ENCODE measurements around the gene NPPB.

DNA sequence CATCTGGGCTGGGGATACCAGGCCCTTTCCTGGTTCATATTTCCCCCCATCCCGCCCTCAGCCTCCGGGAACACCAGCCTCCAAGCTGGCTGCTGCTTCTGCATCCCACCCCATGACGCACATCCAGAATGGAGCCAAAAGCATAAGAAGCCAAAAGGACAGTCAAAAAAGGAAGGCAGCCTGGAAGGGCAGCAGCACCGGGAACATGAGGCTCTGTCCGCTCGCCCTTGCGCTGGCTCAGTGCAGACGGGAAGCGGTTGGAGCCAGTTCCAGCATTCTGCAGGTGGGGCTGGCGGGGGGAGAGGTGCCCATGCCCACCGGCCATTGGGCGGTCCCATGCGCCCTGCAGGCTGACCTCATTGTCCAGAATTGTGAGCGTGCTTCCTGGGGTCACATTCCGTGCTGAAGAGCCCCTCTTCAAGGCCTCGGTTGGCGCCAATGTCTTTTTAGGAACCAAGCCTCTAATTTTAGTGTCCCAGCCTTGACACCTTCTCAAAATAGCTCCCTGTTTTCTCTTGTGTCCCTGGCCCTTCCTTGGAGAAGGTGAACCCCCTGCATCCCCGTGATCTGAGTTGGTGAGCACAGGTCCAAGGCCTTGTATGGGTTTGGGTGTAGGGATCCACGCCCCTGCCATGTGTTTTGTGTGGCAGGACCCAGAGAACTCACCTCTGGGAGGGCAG, 28.4 kb upstream of the NPPB start:
- TF ChIP-seq, protein P1, sequence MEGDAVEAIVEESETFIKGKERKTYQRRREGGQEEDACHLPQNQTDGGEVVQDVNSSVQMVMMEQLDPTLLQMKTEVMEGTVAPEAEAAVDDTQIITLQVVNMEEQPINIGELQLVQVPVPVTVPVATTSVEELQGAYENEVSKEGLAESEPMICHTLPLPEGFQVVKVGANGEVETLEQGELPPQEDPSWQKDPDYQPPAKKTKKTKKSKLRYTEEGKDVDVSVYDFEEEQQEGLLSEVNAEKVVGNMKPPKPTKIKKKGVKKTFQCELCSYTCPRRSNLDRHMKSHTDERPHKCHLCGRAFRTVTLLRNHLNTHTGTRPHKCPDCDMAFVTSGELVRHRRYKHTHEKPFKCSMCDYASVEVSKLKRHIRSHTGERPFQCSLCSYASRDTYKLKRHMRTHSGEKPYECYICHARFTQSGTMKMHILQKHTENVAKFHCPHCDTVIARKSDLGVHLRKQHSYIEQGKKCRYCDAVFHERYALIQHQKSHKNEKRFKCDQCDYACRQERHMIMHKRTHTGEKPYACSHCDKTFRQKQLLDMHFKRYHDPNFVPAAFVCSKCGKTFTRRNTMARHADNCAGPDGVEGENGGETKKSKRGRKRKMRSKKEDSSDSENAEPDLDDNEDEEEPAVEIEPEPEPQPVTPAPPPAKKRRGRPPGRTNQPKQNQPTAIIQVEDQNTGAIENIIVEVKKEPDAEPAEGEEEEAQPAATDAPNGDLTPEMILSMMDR (IDR thresholded peaks at IDR 0.05; ENCODE audit: poor library complexity, severe bottlenecking): no peak
- TF ChIP-seq SMC3 (conservative IDR thresholded peaks at IDR 0.05; ENCODE audit: poor library complexity) (no peak), EP300 (conservative IDR thresholded peaks at IDR 0.05; ENCODE audit: poor library complexity, severe bottlenecking) (no peak), EZH2 (IDR thresholded peaks at IDR 0.05; ENCODE audit: borderline replicate concordance, insufficient read depth, low read length, poor library complexity, severe bottlenecking) (no peak)
- TF ChIP-seq, protein P2, sequence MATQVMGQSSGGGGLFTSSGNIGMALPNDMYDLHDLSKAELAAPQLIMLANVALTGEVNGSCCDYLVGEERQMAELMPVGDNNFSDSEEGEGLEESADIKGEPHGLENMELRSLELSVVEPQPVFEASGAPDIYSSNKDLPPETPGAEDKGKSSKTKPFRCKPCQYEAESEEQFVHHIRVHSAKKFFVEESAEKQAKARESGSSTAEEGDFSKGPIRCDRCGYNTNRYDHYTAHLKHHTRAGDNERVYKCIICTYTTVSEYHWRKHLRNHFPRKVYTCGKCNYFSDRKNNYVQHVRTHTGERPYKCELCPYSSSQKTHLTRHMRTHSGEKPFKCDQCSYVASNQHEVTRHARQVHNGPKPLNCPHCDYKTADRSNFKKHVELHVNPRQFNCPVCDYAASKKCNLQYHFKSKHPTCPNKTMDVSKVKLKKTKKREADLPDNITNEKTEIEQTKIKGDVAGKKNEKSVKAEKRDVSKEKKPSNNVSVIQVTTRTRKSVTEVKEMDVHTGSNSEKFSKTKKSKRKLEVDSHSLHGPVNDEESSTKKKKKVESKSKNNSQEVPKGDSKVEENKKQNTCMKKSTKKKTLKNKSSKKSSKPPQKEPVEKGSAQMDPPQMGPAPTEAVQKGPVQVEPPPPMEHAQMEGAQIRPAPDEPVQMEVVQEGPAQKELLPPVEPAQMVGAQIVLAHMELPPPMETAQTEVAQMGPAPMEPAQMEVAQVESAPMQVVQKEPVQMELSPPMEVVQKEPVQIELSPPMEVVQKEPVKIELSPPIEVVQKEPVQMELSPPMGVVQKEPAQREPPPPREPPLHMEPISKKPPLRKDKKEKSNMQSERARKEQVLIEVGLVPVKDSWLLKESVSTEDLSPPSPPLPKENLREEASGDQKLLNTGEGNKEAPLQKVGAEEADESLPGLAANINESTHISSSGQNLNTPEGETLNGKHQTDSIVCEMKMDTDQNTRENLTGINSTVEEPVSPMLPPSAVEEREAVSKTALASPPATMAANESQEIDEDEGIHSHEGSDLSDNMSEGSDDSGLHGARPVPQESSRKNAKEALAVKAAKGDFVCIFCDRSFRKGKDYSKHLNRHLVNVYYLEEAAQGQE (IDR thresholded peaks at IDR 0.05; ENCODE audit: borderline replicate concordance): no peak

Measured in neural cell (in vitro differentiated cells).